ENCODE measurements around the gene CHST9. TPM values are rescaled to one million over a fixed set of nuclear protein-coding genes. Genes with fewer than 3 reads are reported as not detected.
"Not testable (repeated sequence)": the region's sequence is repeated elsewhere in the genome, so short reads cannot be mapped to it uniquely, and the experiment has no call there.

Gene CHST9
- total and polyA plus RNA-seq, 9 of the 15 experiments (the other 6 are each of a cell fraction or from before 2014, with no cell fraction given): not detected

DNA sequence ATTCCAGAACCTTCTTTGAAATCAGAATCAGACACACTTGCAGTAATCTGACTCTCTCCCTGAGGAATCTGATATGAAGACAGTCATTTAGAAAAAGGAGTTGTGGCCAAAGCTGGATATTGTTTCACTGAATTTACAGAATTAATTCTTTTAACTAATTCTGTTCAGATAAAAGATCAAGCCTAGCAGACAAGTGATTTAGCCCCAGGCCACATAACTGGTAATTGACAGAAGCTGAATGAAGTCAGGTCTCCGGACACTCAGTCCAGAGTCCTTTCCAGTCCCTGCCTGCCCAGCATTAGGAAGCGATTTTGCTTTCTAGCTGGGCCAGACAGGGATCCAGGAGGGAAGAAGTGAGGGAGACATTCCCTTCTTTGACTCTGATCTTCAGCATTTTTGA is 208.9 kb downstream of the CHST9 start:
- ChIA-PET POLR2A (no interaction called here), CTCF (ENCODE audit: low intra/inter-chr PET ratio) (no interaction called here)
- H3K4me2 ChIP-seq (ENCODE audit: insufficient read depth, low read length): no peak overlapping the region
- no TSS peak for BruUV-seq (replicated peaks)
- FAIRE-seq: no peak
- H3K9ac ChIP-seq (ENCODE audit: insufficient read depth in 1 of 2, low read depth in 2 of 2, low read length in 2 of 2): no peak overlapping the region
- no peaks in the 10 kb centered on the region for H3K27me3 ChIP-seq (ENCODE audit: control insufficient read depth in 2 of 2, insufficient read depth in 2 of 2, low read length in 2 of 2)
- no peak for ATAC-seq
- no peak for DNase-seq (ENCODE audit: extremely low read depth in 1 of 4, low spot score in 3 of 4)
- H3K9me1 ChIP-seq (ENCODE audit: control insufficient read depth, insufficient read depth, low read length): no peaks in the 10 kb centered on the region
- H4K20me1 ChIP-seq (replicated peaks; ENCODE audit: control insufficient read depth, insufficient read depth, low read length): no peaks in the 10 kb centered on the region
- H3K36me3 ChIP-seq (ENCODE audit: control insufficient read depth, insufficient read depth, low read length): no peaks in the 10 kb centered on the region
- no peak overlapping the region for H3K27ac ChIP-seq (ENCODE audit: extremely low read depth, low read depth, low read length)
- H3K4me3 ChIP-seq: no peak overlapping the region
- TF ChIP-seq SOX6 (IDR thresholded peaks at IDR 0.05): no peak
- no peak for TF ChIP-seq RB1 (IDR thresholded peaks at IDR 0.05; ENCODE audit: low read depth)
- TF ChIP-seq, protein P1, sequence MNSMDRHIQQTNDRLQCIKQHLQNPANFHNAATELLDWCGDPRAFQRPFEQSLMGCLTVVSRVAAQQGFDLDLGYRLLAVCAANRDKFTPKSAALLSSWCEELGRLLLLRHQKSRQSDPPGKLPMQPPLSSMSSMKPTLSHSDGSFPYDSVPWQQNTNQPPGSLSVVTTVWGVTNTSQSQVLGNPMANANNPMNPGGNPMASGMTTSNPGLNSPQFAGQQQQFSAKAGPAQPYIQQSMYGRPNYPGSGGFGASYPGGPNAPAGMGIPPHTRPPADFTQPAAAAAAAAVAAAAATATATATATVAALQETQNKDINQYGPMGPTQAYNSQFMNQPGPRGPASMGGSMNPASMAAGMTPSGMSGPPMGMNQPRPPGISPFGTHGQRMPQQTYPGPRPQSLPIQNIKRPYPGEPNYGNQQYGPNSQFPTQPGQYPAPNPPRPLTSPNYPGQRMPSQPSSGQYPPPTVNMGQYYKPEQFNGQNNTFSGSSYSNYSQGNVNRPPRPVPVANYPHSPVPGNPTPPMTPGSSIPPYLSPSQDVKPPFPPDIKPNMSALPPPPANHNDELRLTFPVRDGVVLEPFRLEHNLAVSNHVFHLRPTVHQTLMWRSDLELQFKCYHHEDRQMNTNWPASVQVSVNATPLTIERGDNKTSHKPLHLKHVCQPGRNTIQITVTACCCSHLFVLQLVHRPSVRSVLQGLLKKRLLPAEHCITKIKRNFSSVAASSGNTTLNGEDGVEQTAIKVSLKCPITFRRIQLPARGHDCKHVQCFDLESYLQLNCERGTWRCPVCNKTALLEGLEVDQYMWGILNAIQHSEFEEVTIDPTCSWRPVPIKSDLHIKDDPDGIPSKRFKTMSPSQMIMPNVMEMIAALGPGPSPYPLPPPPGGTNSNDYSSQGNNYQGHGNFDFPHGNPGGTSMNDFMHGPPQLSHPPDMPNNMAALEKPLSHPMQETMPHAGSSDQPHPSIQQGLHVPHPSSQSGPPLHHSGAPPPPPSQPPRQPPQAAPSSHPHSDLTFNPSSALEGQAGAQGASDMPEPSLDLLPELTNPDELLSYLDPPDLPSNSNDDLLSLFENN (IDR thresholded peaks at IDR 0.05; ENCODE audit: low read depth in 2 of 2, low read length in 2 of 2): no peak
- TF ChIP-seq ZNF143 (CRISPR knock-in tag; IDR thresholded peaks at IDR 0.05): no peak
- TF ChIP-seq KAT2B (IDR thresholded peaks at IDR 0.05; ENCODE audit: low read depth, low read length): no peak
- no peak for TF ChIP-seq ZNF57 (CRISPR knock-in tag; IDR thresholded peaks at IDR 0.05)
- no peak for TF ChIP-seq IFI16 (CRISPR knock-in tag; IDR thresholded peaks at IDR 0.05)
- TF ChIP-seq, protein P2, sequence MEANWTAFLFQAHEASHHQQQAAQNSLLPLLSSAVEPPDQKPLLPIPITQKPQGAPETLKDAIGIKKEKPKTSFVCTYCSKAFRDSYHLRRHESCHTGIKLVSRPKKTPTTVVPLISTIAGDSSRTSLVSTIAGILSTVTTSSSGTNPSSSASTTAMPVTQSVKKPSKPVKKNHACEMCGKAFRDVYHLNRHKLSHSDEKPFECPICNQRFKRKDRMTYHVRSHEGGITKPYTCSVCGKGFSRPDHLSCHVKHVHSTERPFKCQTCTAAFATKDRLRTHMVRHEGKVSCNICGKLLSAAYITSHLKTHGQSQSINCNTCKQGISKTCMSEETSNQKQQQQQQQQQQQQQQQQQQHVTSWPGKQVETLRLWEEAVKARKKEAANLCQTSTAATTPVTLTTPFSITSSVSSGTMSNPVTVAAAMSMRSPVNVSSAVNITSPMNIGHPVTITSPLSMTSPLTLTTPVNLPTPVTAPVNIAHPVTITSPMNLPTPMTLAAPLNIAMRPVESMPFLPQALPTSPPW (CRISPR knock-in tag; IDR thresholded peaks at IDR 0.05): no peak
- TF ChIP-seq RBM17 (IDR thresholded peaks at IDR 0.05; ENCODE audit: borderline replicate concordance, low read depth, low read length): no peak
- no peak for TF ChIP-seq GABPB1 (CRISPR knock-in tag; IDR thresholded peaks at IDR 0.05)
- no peak for TF ChIP-seq MAZ (CRISPR knock-in tag; conservative IDR thresholded peaks at IDR 0.05 in 1 of 2, IDR thresholded peaks at IDR 0.05 in 1 of 2)
- no peak for TF ChIP-seq SMARCB1 (IDR thresholded peaks at IDR 0.05; ENCODE audit: insufficient read length, low read depth)
- TF ChIP-seq POLR2G (IDR thresholded peaks at IDR 0.05; ENCODE audit: low read depth, low read length): no peak
- no peaks in the 10 kb centered on the region for H3K79me2 ChIP-seq (ENCODE audit: control insufficient read depth, insufficient read depth, low read length)
- WGBS (ENCODE audit: insufficient coverage, low coverage, missing lambda C conversion rate): 0% methylated on average over 2 of the region's 2 CpGs
- no peaks in the 10 kb centered on the region for H3K4me1 ChIP-seq (replicated peaks in 1 of 2; ENCODE audit: control insufficient read depth in 2 of 2, insufficient read depth in 2 of 2, low read length in 2 of 2)
- in situ Hi-C loops (cut with MboI) (no loop called here), intact Hi-C loops (cut with micrococcal nuclease) (no loop called here)
- H3K9me3 ChIP-seq (replicated peaks; ENCODE audit: control insufficient read depth, insufficient read depth, low read depth, low read length): no peaks in the 10 kb centered on the region
- no peak overlapping the region for H2AFZ ChIP-seq (ENCODE audit: low read depth, low read length)

DNA sequence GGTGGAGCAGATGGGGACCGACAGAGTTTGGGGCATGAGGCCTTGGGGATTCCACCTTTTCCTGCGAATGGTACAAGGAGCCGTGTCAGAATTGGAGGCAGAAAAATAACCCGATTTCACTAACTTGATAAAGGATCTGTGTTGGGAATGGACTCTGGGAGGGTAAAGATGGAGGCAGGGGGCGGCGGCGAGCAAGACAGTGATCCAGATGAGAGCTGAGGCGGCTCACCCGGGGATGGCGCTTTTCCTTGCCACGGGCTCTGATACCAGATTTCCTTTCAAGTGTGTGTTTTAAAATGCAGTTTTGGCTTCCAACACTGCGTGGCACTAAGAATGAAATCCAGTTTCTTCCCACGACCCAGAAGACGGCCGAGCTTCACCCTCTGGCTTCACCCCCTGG is 212.6 kb downstream of the CHST9 start:
- H3K9ac ChIP-seq (ENCODE audit: insufficient read depth in 1 of 2, low read depth in 2 of 2, low read length in 2 of 2); H3K4me3 ChIP-seq; H3K27ac ChIP-seq (ENCODE audit: extremely low read depth, low read depth, low read length); H2AFZ ChIP-seq (ENCODE audit: low read depth, low read length); H3K4me1 ChIP-seq (replicated peaks in 1 of 2; ENCODE audit: control insufficient read depth in 2 of 2, insufficient read depth in 2 of 2, low read length in 2 of 2); intact Hi-C loops (cut with micrococcal nuclease); FAIRE-seq; DNase-seq (ENCODE audit: extremely low read depth in 1 of 4, low spot score in 3 of 4); H3K27me3 ChIP-seq (ENCODE audit: control insufficient read depth in 2 of 2, insufficient read depth in 2 of 2, low read length in 2 of 2); POLR2A ChIA-PET; in situ Hi-C loops (cut with MboI); BruUV-seq (replicated peaks); ATAC-seq; H3K4me2 ChIP-seq (ENCODE audit: insufficient read depth, low read length); H3K79me2 ChIP-seq (ENCODE audit: control insufficient read depth, insufficient read depth, low read length); H3K36me3 ChIP-seq (ENCODE audit: control insufficient read depth, insufficient read depth, low read length); H3K9me3 ChIP-seq (replicated peaks; ENCODE audit: control insufficient read depth, insufficient read depth, low read depth, low read length); H4K20me1 ChIP-seq (replicated peaks; ENCODE audit: control insufficient read depth, insufficient read depth, low read length); H3K9me1 ChIP-seq (ENCODE audit: control insufficient read depth, insufficient read depth, low read length); CTCF ChIA-PET (ENCODE audit: low intra/inter-chr PET ratio): not testable (repeated sequence)
- under 1% methylated on average over 15 of the region's 15 CpGs for WGBS (ENCODE audit: insufficient coverage, low coverage, missing lambda C conversion rate)
